Measurements from ENCODE around the gene GREB1L.
"Not testable (repeated sequence)": the region's sequence is repeated elsewhere in the genome, so short reads cannot be mapped to it uniquely, and the experiment has no call there.

GREB1L gene

DNA sequence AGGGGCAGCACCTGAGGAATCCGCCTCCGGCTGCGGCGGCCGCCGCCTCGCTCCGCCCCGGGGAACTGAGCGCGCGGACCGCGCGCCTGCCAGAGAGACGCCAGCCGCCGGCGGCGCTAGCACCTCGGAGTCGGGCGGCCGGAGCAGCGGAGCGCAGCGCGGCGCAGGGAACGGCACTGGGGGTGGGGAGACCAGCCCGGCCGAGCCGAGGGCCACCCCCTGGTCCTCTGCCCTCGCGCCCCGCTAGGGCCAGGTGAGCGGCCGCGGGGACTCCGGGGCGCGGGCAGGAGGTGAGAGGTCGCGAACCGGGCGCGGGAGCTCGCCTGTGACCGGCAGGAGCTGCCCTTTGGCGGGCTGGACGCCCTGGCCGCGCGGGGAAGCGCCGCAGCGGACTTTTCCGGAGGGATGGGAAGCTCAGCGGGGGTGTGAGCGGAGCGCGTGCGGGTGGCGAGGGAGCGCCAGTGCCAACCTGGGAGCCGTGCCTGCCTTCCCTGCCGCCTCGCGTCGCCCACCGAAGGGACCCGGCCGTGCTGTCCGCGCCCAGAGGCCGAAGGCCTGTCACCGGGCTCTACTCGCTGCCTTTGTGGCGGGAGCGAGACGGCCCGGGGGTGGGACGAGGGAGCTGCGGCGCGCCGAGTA is at the start of gene GREB1L:
TSS of gene GREB1L (plus strand) at position 92 of the 639 bp plus-strand sequence. CDS start 141,287 bp downstream, outside the sequence.
- no peaks in the 10 kb centered on the region for H3K36me3 ChIP-seq (ENCODE audit: control insufficient read depth, insufficient read depth, low read length)
- peak within 1 kb of the TSS; percentile 71 for H3K4me3 ChIP-seq (ENCODE audit: low read depth, low read length)
- peaks cover 9% of the 10 kb centered on the region for H3K4me1 ChIP-seq (ENCODE audit: control insufficient read depth, insufficient read depth, low read length)
- no peaks in the 10 kb centered on the region for H3K9me3 ChIP-seq (ENCODE audit: control insufficient read depth, insufficient read depth, low read depth, low read length)
- H3K27me3 ChIP-seq (ENCODE audit: control insufficient read depth, insufficient read depth, low read length), result peaks cover 97% of the 10 kb centered on the region
- H3K27ac ChIP-seq (ENCODE audit: low read depth, low read length), result no peak within 1 kb of the TSS; the same call in 1 of the 2 replicates
- H3K9ac ChIP-seq (ENCODE audit: low read length), result peak within 1 kb of the TSS; percentile 76

DNA sequence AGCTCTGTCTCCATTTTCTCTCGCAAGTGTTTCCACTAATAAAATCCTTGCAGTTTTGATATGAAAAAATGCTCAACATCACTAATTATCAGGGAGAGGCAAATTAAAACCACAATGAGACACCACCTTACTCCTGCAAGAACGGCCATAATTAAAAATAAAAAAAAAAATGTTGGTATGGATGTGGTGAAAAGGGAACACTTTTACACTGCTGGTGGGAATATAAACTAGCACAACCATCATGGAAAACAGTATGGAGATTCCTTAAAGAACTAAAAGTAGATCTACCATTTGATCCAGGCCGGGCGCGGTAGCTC is 49.8 kb upstream of the GREB1L start:
- H3K27me3 ChIP-seq (ENCODE audit: control insufficient read depth, insufficient read depth, low read length), result no peaks in the 10 kb centered on the region

DNA sequence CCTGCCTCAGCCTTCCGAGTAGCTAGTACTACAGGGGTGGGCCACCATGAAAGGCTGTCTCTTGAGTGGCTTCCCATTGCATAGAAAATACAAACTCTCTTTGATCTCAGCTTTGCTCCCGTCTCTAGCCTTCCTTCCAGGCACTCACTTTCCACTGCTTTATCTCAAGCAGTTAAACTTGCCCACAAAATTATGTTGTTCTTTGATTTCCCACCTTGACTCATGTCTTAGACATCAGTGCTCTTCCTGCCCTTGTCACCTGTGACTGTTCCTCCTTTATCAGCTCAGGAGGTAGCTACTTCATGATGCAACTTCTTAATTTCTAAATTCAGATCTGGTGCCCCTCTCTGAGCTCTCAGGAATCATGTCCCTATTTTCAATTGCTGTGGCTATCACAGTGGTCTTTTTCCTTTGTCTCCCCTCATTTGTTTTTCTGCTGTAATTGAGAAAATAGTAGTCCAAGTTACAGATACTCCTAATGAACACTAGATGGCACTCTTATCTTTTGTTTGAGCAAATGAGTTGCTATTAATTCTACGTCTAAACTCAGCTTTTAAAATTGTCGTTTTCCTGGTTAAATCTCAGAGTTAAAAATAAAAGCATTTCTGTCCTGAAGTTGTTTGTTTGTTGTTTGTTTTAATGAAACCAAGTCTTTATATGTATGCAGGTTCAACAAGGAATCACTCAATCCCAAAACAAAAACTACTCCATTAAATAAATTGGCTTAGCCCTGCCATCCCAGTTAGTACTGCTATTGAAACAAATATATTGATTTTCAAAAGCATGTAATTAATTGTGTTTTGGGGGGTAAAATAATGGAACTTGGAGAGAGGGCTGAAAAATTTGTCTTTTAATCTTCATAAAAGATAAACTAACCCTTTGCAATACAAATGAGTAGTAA is 46.9 kb upstream of the GREB1L start:
- Histone ChIP-seq H3K9me3 (ENCODE audit: control insufficient read depth, insufficient read depth, low read depth, low read length) (no peaks in the 10 kb centered on the region), H3K36me3 (ENCODE audit: control insufficient read depth, insufficient read depth, low read length) (no peaks in the 10 kb centered on the region), H3K27ac (ENCODE audit: low read depth, low read length) (no peak overlapping the region), H3K4me1 (ENCODE audit: control insufficient read depth, insufficient read depth, low read length) (no peaks in the 10 kb centered on the region), H3K4me3 (ENCODE audit: low read depth, low read length) (no peak overlapping the region), H3K27me3 (ENCODE audit: control insufficient read depth, insufficient read depth, low read length) (no peaks in the 10 kb centered on the region), H3K9ac (ENCODE audit: low read length) (no peak overlapping the region)

More for the DNA sequence above, 49.8 kb upstream of the GREB1L start:
- Histone ChIP-seq H3K36me3 (ENCODE audit: control insufficient read depth, insufficient read depth, low read length) (no peaks in the 10 kb centered on the region), H3K9me3 (ENCODE audit: control insufficient read depth, insufficient read depth, low read depth, low read length) (no peaks in the 10 kb centered on the region), H3K4me3 (ENCODE audit: low read depth, low read length) (no peak overlapping the region), H3K9ac (ENCODE audit: low read length) (no peak overlapping the region), H3K27ac (ENCODE audit: low read depth, low read length) (no peak overlapping the region), H3K4me1 (ENCODE audit: control insufficient read depth, insufficient read depth, low read length) (no peaks in the 10 kb centered on the region)

DNA sequence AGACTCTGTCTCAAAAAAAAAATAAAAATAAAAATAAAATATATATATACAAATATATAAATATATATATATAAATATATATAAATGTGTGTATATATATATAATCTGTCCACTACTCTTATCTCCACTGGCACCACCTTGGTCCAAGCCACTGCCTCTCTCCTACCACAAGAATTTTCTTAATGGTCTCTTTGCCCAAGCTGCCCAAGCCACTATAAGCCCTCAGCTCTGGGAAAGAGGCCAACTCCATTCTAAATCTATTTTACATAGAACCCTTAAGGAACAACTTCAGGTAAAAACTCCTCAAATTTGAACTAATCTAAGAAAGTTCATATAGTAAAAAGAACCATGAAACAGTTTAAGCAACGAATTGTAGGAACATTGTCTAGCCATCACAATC is 45.6 kb upstream of the GREB1L start:
- 0 out of 2 replicates have a peak, but pooled peaks cover 2% of the 10 kb centered on the region for H3K9me3 ChIP-seq (ENCODE audit: control insufficient read depth, insufficient read depth, low read depth, low read length)
- H3K4me3 ChIP-seq (ENCODE audit: low read depth, low read length), result no peak overlapping the region
- H3K4me1 ChIP-seq (ENCODE audit: control insufficient read depth, insufficient read depth, low read length), result no peaks in the 10 kb centered on the region
- no peak overlapping the region for H3K9ac ChIP-seq (ENCODE audit: low read length)
- no peaks in the 10 kb centered on the region for H3K27me3 ChIP-seq (ENCODE audit: control insufficient read depth, insufficient read depth, low read length)
- H3K27ac ChIP-seq (ENCODE audit: low read depth, low read length), result no peak overlapping the region
- H3K36me3 ChIP-seq (ENCODE audit: control insufficient read depth, insufficient read depth, low read length), result no peaks in the 10 kb centered on the region

DNA sequence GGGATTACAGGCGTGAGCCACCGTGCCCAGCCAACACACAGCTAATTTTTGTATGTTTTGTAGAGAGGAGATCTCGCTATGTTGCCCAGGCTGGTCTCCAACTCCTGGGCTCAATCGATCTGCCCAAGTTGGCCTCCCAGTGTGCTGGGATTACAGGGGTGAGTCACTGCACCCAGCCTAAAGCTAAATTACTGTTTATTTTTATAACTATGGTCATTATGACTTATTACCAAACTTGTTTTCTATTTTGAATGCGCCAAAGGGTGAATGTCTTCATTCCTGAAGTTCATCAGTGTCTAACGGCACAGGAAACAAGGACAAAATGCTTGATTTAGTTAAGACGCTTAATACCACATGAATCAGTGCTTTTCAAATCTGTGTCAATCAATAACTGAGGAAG is 38.9 kb upstream of the GREB1L start:
- Histone ChIP-seq H3K4me1 (ENCODE audit: control insufficient read depth, insufficient read depth, low read length) (no peaks in the 10 kb centered on the region), H3K27ac (ENCODE audit: low read depth, low read length) (no peak overlapping the region), H3K9me3 (ENCODE audit: control insufficient read depth, insufficient read depth, low read depth, low read length) (0 out of 2 replicates have a peak, but pooled peaks cover 2% of the 10 kb centered on the region)

DNA sequence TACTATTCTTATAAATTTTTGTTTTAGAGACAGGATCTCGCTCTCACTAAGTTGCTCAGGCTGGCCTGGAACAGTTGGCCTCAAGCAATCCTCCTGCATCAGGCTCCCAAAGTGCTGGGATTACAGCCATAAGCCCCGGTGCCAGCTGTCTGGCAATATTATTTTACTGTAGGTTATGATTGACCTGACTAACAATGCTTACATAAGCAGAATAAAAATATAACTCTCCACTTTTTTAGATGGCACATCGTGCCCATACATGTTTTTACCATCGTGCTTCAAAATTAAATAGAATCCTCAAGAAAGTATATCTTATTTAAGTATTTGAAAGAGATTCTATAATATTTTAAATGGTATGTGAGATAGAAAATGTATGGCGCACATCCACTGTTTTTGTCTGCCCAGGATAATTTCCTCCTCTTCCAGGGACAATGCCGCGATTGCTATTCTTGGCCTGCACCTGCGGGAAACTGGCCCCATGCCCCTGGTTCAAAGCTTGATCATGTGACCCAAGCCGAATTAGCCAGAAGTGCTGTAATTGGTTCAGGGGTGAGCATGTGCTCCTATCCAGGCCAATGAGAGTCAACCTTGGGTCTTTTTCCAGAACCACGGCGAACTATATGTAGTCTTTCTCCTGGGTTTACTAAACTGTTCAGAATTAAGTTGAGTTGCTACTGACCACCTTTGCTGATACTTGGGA is 38.3 kb upstream of the GREB1L start:
- H3K27ac ChIP-seq (ENCODE audit: low read depth, low read length), result no peak overlapping the region
- no peaks in the 10 kb centered on the region for H3K36me3 ChIP-seq (ENCODE audit: control insufficient read depth, insufficient read depth, low read length)
- no peaks in the 10 kb centered on the region for H3K27me3 ChIP-seq (ENCODE audit: control insufficient read depth, insufficient read depth, low read length)
- H3K9ac ChIP-seq (ENCODE audit: low read length), result no peak overlapping the region
- H3K4me3 ChIP-seq (ENCODE audit: low read depth, low read length), result no peak overlapping the region
- H3K9me3 ChIP-seq (ENCODE audit: control insufficient read depth, insufficient read depth, low read depth, low read length), result 0 out of 2 replicates have a peak, but pooled peaks cover 2% of the 10 kb centered on the region
- H3K4me1 ChIP-seq (ENCODE audit: control insufficient read depth, insufficient read depth, low read length), result no peaks in the 10 kb centered on the region

More for the DNA sequence above, 38.9 kb upstream of the GREB1L start:
- no peak overlapping the region for H3K4me3 ChIP-seq (ENCODE audit: low read depth, low read length)
- H3K9ac ChIP-seq (ENCODE audit: low read length), result no peak overlapping the region
- H3K36me3 ChIP-seq (ENCODE audit: control insufficient read depth, insufficient read depth, low read length), result no peaks in the 10 kb centered on the region
- H3K27me3 ChIP-seq (ENCODE audit: control insufficient read depth, insufficient read depth, low read length), result no peaks in the 10 kb centered on the region

DNA sequence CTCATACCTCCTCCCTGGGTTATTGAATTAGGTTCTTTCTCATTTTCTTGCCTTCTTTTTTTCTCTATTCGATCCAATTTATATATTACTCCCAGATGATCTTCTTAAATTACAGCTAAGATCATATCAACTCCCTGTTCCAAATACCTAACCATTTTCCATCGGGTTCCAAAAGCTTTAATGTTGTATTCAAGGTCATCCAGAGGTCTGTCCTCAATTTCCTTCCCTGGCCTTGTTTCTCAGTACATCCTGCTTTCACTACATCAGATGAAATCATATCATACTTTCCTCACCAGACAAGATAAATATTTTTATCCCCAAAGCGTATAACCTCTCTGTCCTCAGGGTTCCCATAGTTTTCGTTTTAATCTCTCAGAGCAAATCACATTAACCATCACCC is 36.3 kb upstream of the GREB1L start:
- Histone ChIP-seq H3K4me1 (ENCODE audit: control insufficient read depth, insufficient read depth, low read length) (no peaks in the 10 kb centered on the region), H3K27me3 (ENCODE audit: control insufficient read depth, insufficient read depth, low read length) (peaks cover 2% of the 10 kb centered on the region; the same call in 1 of the 2 replicates), H3K9ac (ENCODE audit: low read length) (no peak overlapping the region), H3K4me3 (ENCODE audit: low read depth, low read length) (no peak overlapping the region), H3K9me3 (ENCODE audit: control insufficient read depth, insufficient read depth, low read depth, low read length) (0 out of 2 replicates have a peak, but pooled peaks cover 2% of the 10 kb centered on the region), H3K27ac (ENCODE audit: low read depth, low read length) (no peak overlapping the region), H3K36me3 (ENCODE audit: control insufficient read depth, insufficient read depth, low read length) (no peaks in the 10 kb centered on the region)

DNA sequence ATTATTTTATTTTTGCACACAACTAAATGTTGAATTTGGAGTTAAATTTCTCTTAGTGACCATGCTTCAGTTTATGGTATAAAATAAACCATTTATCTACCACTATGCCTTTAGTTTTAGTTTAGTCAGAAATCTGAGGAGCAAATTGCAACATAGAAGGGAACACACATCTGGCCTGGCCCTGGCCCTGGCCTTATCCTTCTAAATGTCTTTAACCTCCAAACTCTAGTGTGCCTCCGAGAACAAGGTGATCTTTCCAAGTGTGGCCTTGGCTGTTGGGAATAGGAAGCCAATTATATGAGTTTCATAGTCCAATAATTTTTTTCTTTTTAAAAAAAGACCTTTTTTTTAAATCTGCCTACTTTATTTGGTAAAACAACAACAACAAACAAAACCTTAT is 31.8 kb upstream of the GREB1L start:
- Histone ChIP-seq H3K9me3 (ENCODE audit: control insufficient read depth, insufficient read depth, low read depth, low read length) (no peaks in the 10 kb centered on the region), H3K27me3 (ENCODE audit: control insufficient read depth, insufficient read depth, low read length) (peaks cover 7% of the 10 kb centered on the region), H3K36me3 (ENCODE audit: control insufficient read depth, insufficient read depth, low read length) (no peaks in the 10 kb centered on the region), H3K27ac (ENCODE audit: low read depth, low read length) (no peak overlapping the region), H3K9ac (ENCODE audit: low read length) (no peak overlapping the region), H3K4me3 (ENCODE audit: low read depth, low read length) (no peak overlapping the region), H3K4me1 (ENCODE audit: control insufficient read depth, insufficient read depth, low read length) (no peaks in the 10 kb centered on the region)

DNA sequence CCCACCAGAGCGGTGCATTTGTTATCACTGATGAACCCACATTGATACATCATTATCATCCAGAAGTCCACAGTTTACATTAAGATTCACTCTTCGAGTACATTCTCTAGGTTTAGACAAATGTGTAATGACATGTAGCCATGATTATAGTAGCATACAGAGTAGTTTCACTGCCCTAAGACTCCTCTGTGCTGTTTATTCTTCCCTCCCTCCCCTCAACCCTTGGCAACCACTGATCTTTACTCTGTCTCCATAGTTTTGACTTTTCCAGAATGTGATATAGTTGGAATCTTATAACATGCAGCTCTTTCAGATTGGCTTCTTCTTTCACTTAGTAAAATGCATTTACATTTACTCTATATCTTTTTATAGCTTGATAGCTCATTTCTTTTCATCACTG is 31.2 kb upstream of the GREB1L start:
- Histone ChIP-seq H3K4me3 (ENCODE audit: low read depth, low read length) (no peak overlapping the region), H3K9ac (ENCODE audit: low read length) (no peak overlapping the region), H3K27ac (ENCODE audit: low read depth, low read length) (no peak overlapping the region), H3K9me3 (ENCODE audit: control insufficient read depth, insufficient read depth, low read depth, low read length) (no peaks in the 10 kb centered on the region), H3K4me1 (ENCODE audit: control insufficient read depth, insufficient read depth, low read length) (no peaks in the 10 kb centered on the region), H3K36me3 (ENCODE audit: control insufficient read depth, insufficient read depth, low read length) (no peaks in the 10 kb centered on the region), H3K27me3 (ENCODE audit: control insufficient read depth, insufficient read depth, low read length) (peaks cover 12% of the 10 kb centered on the region)

DNA sequence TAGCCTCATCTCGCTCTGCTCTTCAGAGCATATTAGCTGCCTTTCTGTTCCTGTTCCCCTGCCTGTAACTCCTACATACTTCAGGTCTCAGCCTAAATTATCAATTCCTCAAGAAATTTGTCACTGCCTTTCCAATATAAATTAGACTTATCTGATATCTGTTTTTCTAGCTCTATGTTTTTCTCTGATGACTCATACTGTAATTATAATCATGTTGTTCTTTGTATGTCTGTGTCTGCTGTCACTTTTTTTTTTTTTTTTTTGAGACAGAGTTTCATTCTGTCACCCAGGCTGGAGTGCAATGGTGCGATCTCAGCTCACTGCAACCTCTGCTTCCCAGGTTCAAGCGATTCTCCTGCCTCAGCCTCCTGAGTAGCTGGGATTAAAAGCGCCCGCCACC is 27.6 kb upstream of the GREB1L start:
- not testable (repeated sequence) for H3K9ac ChIP-seq (ENCODE audit: low read length); H3K4me3 ChIP-seq (ENCODE audit: low read depth, low read length); H3K9me3 ChIP-seq (ENCODE audit: control insufficient read depth, insufficient read depth, low read depth, low read length); H3K36me3 ChIP-seq (ENCODE audit: control insufficient read depth, insufficient read depth, low read length); H3K4me1 ChIP-seq (ENCODE audit: control insufficient read depth, insufficient read depth, low read length); H3K27ac ChIP-seq (ENCODE audit: low read depth, low read length)
- peaks cover 47% of the 10 kb centered on the region for H3K27me3 ChIP-seq (ENCODE audit: control insufficient read depth, insufficient read depth, low read length)

DNA sequence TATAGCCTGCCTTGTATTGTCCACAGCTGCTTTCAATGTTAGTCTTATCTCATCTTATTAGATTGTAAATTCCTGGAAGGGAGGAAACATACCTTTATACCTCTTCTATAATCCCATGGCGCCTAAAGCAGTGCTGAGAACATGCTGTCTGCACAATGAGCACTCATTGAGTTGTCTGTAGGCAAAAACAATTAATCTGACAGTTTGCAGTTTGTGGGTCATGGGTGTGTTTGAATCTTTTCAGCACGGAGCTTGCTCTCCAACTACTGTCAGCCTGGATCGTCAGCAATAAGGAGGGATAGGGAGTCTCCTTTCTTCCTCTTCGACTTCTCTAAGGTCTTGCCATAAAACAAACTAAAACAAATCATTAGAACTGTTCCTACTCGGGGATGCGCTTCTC is 26.5 kb upstream of the GREB1L start:
- Histone ChIP-seq H3K36me3 (ENCODE audit: control insufficient read depth, insufficient read depth, low read length) (no peaks in the 10 kb centered on the region), H3K27me3 (ENCODE audit: control insufficient read depth, insufficient read depth, low read length) (peaks cover 57% of the 10 kb centered on the region)

More for the DNA sequence above, 26.5 kb upstream of the GREB1L start:
- Histone ChIP-seq H3K4me3 (ENCODE audit: low read depth, low read length) (no peak overlapping the region), H3K9me3 (ENCODE audit: control insufficient read depth, insufficient read depth, low read depth, low read length) (no peaks in the 10 kb centered on the region), H3K4me1 (ENCODE audit: control insufficient read depth, insufficient read depth, low read length) (0 out of 2 replicates have a peak, but pooled peaks cover 3% of the 10 kb centered on the region), H3K27ac (ENCODE audit: low read depth, low read length) (no peak overlapping the region), H3K9ac (ENCODE audit: low read length) (no peak overlapping the region)

Measured in HUES6 (cell line).